Central memory CD8-positive, alpha-beta T cell (primary cell): ENCODE results near the gene ILF3.

Source experiments
- ATAC-seq: fragments of 150-1000 bp; cut with Tn5 transposase; replicated peaks from 2 replicates; pipeline ENCODE4 v1.10.0; 2022; ENCODE audit warnings: mild to moderate bottlenecking, moderate FRiP score, moderate number of reproducible peaks; ENCODE audit not compliant: poor library complexity, severe bottlenecking; ENCODE audit errors: extremely low read depth
- DNase-seq, 2 donors: peaks; one replicate each; pipeline ENCODE4 v3.0.0; 2021; ENCODE audit warnings: low spot score in 2 of 2
- H3K27ac Mint-ChIP-seq: one replicate; pipeline ENCODE4 v1.8.0; 2022; ENCODE audit warnings: low read depth, mild to moderate bottlenecking, moderate library complexity, mixed read lengths
- H3K27me3 Mint-ChIP-seq: one replicate; pipeline ENCODE4 v1.8.0; 2022; ENCODE audit warnings: mixed read lengths
- H3K36me3 Mint-ChIP-seq: one replicate; pipeline ENCODE4 v1.8.0; 2022; ENCODE audit warnings: mild to moderate bottlenecking, moderate library complexity, mixed read lengths; ENCODE audit not compliant: insufficient read depth
- H3K4me1 Mint-ChIP-seq: one replicate; pipeline ENCODE4 v1.8.0; 2022; ENCODE audit warnings: mixed read lengths
- H3K4me3 Mint-ChIP-seq: one replicate; pipeline ENCODE4 v1.8.0; 2022; ENCODE audit warnings: mild to moderate bottlenecking, moderate library complexity, mixed read lengths
- H3K9me3 Mint-ChIP-seq: one replicate; pipeline ENCODE4 v1.8.0; 2022; ENCODE audit warnings: mixed read lengths

ILF3 gene

GRCh38 chr19:10625762-10626138 is 28.4 kb upstream of the ILF3 start:
- H3K4me1 Mint-ChIP-seq = peaks cover 36% of the 10 kb centered on the region
- H3K9me3 Mint-ChIP-seq = no peaks in the 10 kb centered on the region
- no peak overlapping the region for H3K4me3 Mint-ChIP-seq
- DNase-seq (no peak), ATAC-seq (no peak)
- no peak overlapping the region for H3K27ac Mint-ChIP-seq
- H3K27me3 Mint-ChIP-seq = no peaks in the 10 kb centered on the region
- peaks cover 45% of the 10 kb centered on the region for H3K36me3 Mint-ChIP-seq

GRCh38 chr19:10631874-10632273 is 22.3 kb upstream of the ILF3 start:
- Mint-ChIP-seq H3K4me3 (no peak overlapping the region), H3K27ac (no peak overlapping the region), H3K27me3 (no peaks in the 10 kb centered on the region), H3K9me3 (no peaks in the 10 kb centered on the region), H3K4me1 (peaks cover 5% of the 10 kb centered on the region), H3K36me3 (peaks cover 74% of the 10 kb centered on the region)
- DNase-seq = no peak
- no peak for ATAC-seq

GRCh38 chr19:10634430-10634829 is 19.7 kb upstream of the ILF3 start:
- H3K9me3 Mint-ChIP-seq = no peaks in the 10 kb centered on the region
- DNase-seq = no peak

GRCh38 chr19:10634963-10635362 is 19.2 kb upstream of the ILF3 start:
- DNase-seq (no peak), ATAC-seq (no peak)
- H3K4me3 Mint-ChIP-seq = no peak overlapping the region
- peaks cover 14% of the 10 kb centered on the region for H3K4me1 Mint-ChIP-seq
- H3K27me3 Mint-ChIP-seq = no peaks in the 10 kb centered on the region
- H3K27ac Mint-ChIP-seq = no peak overlapping the region
- H3K36me3 Mint-ChIP-seq = peaks cover 84% of the 10 kb centered on the region
- no peaks in the 10 kb centered on the region for H3K9me3 Mint-ChIP-seq

More at GRCh38 chr19:10634430-10634829, 19.7 kb upstream of the ILF3 start:
- H3K36me3 Mint-ChIP-seq = peaks cover 83% of the 10 kb centered on the region
- peaks cover 14% of the 10 kb centered on the region for H3K4me1 Mint-ChIP-seq
- no peak overlapping the region for H3K4me3 Mint-ChIP-seq
- H3K27ac Mint-ChIP-seq = no peak overlapping the region
- no peak for ATAC-seq
- no peaks in the 10 kb centered on the region for H3K27me3 Mint-ChIP-seq

GRCh38 chr19:10636304-10636972 is 17.7 kb upstream of the ILF3 start:
- H3K36me3 Mint-ChIP-seq = peaks cover 84% of the 10 kb centered on the region
- H3K27ac Mint-ChIP-seq = peak overlapping the region; percentile 81
- no peak for ATAC-seq

GRCh38 chr19:10637894-10638293 is 16.3 kb upstream of the ILF3 start:
- peaks cover 19% of the 10 kb centered on the region for H3K4me1 Mint-ChIP-seq
- no peak overlapping the region for H3K4me3 Mint-ChIP-seq
- H3K9me3 Mint-ChIP-seq = no peaks in the 10 kb centered on the region
- no peak overlapping the region for H3K27ac Mint-ChIP-seq
- DNase-seq (no peak), ATAC-seq (no peak)
- H3K36me3 Mint-ChIP-seq = peaks cover 83% of the 10 kb centered on the region
- no peaks in the 10 kb centered on the region for H3K27me3 Mint-ChIP-seq

More at GRCh38 chr19:10636304-10636972, 17.7 kb upstream of the ILF3 start:
- Mint-ChIP-seq H3K9me3 (no peaks in the 10 kb centered on the region), H3K4me3 (no peak overlapping the region), H3K4me1 (peaks cover 14% of the 10 kb centered on the region), H3K27me3 (no peaks in the 10 kb centered on the region)
- DNase-seq = no peak

- Mint-ChIP-seq H3K4me3 (no peak overlapping the region), H3K27me3 (no peaks in the 10 kb centered on the region), H3K27ac (no peak overlapping the region), H3K36me3 (peaks cover 77% of the 10 kb centered on the region), H3K4me1 (peaks cover 39% of the 10 kb centered on the region), H3K9me3 (no peaks in the 10 kb centered on the region)
- ATAC-seq (no peak), DNase-seq (no peak)
These were observed 14.3 kb upstream of the ILF3 start for GRCh38 chr19:10639836-10640235.

- peaks cover 39% of the 10 kb centered on the region for H3K4me1 Mint-ChIP-seq
- no peak overlapping the region for H3K4me3 Mint-ChIP-seq
- H3K27me3 Mint-ChIP-seq = no peaks in the 10 kb centered on the region
- peaks cover 72% of the 10 kb centered on the region for H3K36me3 Mint-ChIP-seq
- no peak for ATAC-seq
- DNase-seq = no peak
- no peaks in the 10 kb centered on the region for H3K9me3 Mint-ChIP-seq
- H3K27ac Mint-ChIP-seq = no peak overlapping the region
These were observed 13.8 kb upstream of the ILF3 start for GRCh38 chr19:10640361-10640760.

- peaks cover 63% of the 10 kb centered on the region for H3K36me3 Mint-ChIP-seq
- no peaks in the 10 kb centered on the region for H3K9me3 Mint-ChIP-seq
- H3K4me1 Mint-ChIP-seq = peaks cover 39% of the 10 kb centered on the region
- peak overlapping the region; percentile 81 for H3K27ac Mint-ChIP-seq
- H3K4me3 Mint-ChIP-seq = no peak overlapping the region
- no peaks in the 10 kb centered on the region for H3K27me3 Mint-ChIP-seq
- no peak for DNase-seq
- no peak for ATAC-seq
These were observed 12.9 kb upstream of the ILF3 start for GRCh38 chr19:10641248-10641647.

- no peak overlapping the region for H3K4me3 Mint-ChIP-seq
- no peak for ATAC-seq
- no peak for DNase-seq
- peak overlapping the region; percentile 81 for H3K27ac Mint-ChIP-seq
- no peaks in the 10 kb centered on the region for H3K27me3 Mint-ChIP-seq
- no peaks in the 10 kb centered on the region for H3K9me3 Mint-ChIP-seq
- peaks cover 51% of the 10 kb centered on the region for H3K36me3 Mint-ChIP-seq
- peaks cover 32% of the 10 kb centered on the region for H3K4me1 Mint-ChIP-seq
These were observed 11.5 kb upstream of the ILF3 start for GRCh38 chr19:10642473-10643171.

- no peaks in the 10 kb centered on the region for H3K27me3 Mint-ChIP-seq
- H3K27ac Mint-ChIP-seq = peak overlapping the region; percentile 81
- peaks cover 24% of the 10 kb centered on the region for H3K4me1 Mint-ChIP-seq
- DNase-seq (no peak), ATAC-seq (no peak)
- no peak overlapping the region for H3K4me3 Mint-ChIP-seq
- peaks cover 44% of the 10 kb centered on the region for H3K36me3 Mint-ChIP-seq
- H3K9me3 Mint-ChIP-seq = no peaks in the 10 kb centered on the region
These were observed 10.8 kb upstream of the ILF3 start for GRCh38 chr19:10643172-10643967.

GRCh38 chr19:10643968-10644259 is 10.2 kb upstream of the ILF3 start:
- H3K4me3 Mint-ChIP-seq = no peak overlapping the region
- ATAC-seq (no peak), DNase-seq (no peak)
- peaks cover 40% of the 10 kb centered on the region for H3K36me3 Mint-ChIP-seq
- H3K9me3 Mint-ChIP-seq = no peaks in the 10 kb centered on the region
- peaks cover 24% of the 10 kb centered on the region for H3K4me1 Mint-ChIP-seq
- H3K27me3 Mint-ChIP-seq = no peaks in the 10 kb centered on the region
- peak overlapping the region; percentile 74 for H3K27ac Mint-ChIP-seq
